ENCODE results near the gene SLAMF6.

DNA sequence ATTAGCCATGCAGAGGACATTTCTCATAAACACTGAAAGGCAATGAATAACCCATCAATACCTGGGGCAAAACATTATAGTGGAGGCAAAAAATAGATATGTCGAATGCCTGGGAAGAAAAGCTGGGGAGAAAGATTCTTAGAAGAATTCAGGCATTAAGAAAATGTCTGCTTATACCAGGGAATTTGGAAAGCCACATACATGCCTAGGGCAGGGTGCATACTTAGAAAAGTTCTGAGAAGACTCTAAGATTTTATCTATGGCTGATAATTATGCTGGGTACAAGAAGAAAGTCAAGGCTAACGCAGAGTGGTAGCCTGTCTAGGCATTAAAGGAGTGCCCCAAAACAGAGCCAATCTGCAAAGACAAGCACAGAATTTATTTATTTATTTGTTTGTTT, 18.4 kb downstream of the SLAMF6 start:
- TF ChIP-seq, protein P1, sequence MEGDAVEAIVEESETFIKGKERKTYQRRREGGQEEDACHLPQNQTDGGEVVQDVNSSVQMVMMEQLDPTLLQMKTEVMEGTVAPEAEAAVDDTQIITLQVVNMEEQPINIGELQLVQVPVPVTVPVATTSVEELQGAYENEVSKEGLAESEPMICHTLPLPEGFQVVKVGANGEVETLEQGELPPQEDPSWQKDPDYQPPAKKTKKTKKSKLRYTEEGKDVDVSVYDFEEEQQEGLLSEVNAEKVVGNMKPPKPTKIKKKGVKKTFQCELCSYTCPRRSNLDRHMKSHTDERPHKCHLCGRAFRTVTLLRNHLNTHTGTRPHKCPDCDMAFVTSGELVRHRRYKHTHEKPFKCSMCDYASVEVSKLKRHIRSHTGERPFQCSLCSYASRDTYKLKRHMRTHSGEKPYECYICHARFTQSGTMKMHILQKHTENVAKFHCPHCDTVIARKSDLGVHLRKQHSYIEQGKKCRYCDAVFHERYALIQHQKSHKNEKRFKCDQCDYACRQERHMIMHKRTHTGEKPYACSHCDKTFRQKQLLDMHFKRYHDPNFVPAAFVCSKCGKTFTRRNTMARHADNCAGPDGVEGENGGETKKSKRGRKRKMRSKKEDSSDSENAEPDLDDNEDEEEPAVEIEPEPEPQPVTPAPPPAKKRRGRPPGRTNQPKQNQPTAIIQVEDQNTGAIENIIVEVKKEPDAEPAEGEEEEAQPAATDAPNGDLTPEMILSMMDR (IDR thresholded peaks at IDR 0.05) = no peak
- TF ChIP-seq POLR2A (IDR thresholded peaks at IDR 0.05) = no peak
- TF ChIP-seq POLR2AphosphoS5 (IDR thresholded peaks at IDR 0.05) = no peak
